HG02588 (cell line): ENCODE measurements around the gene TRMT61A.
"Not testable (repeated sequence)": the region's sequence is repeated elsewhere in the genome, so short reads cannot be mapped to it uniquely, and the experiment has no call there.

Source experiments
- ATAC-seq: cut with Tn5 transposase; IDR thresholded peaks from one replicate; pipeline ENCODE4 v1.9.1; 2021; ENCODE audit warnings: mild to moderate bottlenecking, moderate library complexity; ENCODE audit not compliant: unreplicated experiment

Gene TRMT61A

GRCh38 chr14:103508521-103509329, 20.3 kb upstream of the TRMT61A start:
- ATAC-seq: no peak

DNA sequence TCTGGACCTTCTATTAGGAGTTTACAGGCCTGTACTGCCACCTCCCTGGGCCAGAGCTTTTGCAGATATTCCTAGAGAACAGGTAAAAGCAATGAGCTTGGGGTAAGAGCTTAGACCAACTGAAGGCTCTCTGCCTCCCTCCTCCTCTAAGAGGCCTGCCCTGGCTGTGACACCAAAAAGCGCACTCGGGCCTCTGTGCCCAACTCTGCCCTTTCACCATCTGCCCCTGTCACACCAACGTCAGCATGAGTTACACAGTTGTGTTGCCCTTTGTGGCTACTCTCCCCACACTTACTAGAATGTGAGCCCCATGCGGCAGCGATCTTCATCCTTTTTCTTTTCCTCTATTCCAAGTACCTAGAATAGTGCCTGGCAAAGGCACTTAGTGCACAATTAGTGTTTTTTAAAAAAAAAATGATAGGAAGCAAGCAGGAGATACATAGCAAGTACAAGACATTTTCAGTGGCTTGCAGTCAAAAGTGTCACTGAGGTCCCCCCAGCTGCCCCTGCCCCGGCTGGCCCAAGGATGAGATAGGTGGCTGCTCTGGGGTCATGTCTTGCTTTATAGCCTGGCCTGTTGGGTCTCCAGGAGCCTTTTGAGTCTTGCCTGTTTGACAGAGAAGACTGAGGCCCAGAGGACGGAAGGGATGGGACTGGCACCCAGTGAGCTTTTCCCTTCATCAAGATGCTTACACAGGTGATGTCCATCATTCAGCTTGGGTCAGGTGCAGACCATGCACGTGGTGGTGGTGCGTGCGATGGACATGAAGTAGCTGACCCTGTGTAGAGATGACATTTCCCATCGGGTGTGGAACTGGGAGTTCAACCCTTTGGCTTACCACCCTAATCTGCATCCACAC, 18.9 kb upstream of the TRMT61A start:
- ATAC-seq: no peak

DNA sequence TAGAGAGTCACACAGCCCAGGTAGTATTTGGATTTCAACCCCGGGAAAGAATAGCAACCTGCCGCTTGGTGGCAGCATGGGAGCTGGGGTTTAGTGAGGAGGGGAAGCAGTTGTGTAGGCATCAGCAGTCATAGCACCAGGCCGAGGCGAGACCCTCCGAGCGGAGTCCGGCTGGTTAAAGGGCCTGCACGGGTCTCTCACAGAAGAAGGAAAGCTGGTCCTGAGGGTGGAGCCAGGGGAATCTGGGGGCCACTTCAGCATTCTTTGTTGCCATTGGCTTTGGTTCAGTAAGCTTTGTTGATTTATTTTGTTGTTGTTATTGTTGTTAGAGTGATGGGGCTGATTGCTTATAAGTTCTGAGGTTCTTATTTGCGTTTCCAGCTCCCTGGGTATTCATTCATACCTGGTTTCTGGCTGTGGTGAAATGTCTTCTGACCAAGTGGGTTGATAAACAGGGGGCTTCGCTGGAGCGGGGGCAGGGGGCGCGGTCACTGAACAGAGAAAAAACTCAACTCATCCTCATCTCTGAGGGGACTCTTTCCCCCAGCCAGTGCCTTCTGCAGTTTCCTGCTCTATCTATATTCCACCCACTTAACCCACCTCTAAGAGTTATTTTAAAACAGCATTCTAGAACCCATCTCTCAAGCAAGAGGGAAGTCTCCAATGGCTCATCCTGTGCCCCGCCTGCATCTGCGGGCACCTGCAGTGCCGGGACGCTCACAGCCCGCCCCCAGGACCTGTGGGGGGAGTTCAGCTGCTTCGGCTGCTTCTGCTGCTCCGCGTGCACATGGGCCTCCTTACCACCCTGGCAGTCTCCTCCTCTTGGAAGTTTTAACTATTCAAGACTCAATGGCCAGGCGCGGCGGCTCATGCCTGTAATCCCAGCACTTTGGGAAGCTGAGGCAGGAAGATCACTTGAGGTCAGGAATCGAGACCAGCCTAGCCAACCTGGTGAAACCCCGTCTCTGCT, 18.0 kb upstream of the TRMT61A start:
- ATAC-seq: no peak

GRCh38 chr14:103512180-103512579, 16.8 kb upstream of the TRMT61A start:
- not testable (repeated sequence) for ATAC-seq

- ATAC-seq: no peak
Observed at GRCh38 chr14:103512701-103513611, 16.0 kb upstream of the TRMT61A start.

- no peak for ATAC-seq
Observed at GRCh38 chr14:103514596-103515421, 14.2 kb upstream of the TRMT61A start.

DNA sequence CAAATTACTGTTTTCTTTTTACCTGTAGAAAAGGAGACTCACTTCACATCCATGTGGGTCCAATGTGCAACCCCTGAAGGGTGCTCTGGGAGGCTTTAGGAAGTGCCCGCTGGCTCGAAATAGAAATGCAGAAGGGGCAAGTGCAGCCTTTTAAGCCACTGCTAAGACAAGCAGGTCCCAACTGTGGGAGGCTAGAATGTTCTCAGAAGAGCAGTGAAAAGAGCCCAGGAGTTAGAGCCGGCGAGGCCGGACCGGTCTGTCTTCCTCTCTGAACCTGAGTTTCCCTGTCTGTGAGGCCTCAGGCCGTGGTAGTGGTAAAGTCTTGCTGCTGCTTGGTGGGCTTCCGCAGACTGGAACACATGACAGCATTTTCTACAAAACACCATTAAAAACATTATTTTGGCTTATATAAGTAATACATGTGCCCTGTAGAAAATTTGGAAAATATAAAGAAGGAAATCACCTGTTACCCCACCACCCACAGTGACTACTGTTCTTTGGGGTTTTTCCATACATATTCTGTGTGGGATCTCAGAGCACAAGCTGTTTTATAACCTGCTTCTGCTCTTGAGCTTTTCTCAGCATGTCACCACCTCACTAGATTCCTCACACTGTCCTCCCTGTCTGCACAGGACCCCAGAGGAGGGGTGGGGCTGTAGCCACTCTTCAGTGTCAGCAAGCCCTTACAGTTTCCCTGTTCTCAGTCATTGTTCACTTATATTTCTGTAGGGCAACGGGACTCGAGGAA, 12.4 kb upstream of the TRMT61A start:
- ATAC-seq: no peak

DNA sequence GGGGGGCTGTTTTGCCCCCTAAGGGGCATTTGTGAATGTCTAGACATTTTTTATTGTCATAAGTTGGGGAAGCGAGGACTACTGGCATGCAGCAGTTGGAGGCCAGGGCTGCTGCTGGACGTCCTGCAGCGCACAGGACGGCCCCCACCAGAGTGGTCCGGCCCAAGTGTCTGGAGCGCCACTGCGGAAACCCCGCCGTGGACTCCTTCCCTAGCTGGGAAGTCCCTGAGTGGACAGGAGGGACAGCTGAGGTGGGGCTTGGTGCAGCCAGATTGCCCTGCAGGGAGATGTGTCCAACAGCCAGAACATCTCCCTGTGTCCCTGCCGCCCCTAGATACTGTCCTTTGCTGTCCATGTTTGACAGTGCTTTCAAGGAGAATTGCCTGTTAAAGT, 11.8 kb upstream of the TRMT61A start:
- ATAC-seq: no peak

GRCh38 chr14:103517721-103518421, 11.1 kb upstream of the TRMT61A start:
- no peak for ATAC-seq

DNA sequence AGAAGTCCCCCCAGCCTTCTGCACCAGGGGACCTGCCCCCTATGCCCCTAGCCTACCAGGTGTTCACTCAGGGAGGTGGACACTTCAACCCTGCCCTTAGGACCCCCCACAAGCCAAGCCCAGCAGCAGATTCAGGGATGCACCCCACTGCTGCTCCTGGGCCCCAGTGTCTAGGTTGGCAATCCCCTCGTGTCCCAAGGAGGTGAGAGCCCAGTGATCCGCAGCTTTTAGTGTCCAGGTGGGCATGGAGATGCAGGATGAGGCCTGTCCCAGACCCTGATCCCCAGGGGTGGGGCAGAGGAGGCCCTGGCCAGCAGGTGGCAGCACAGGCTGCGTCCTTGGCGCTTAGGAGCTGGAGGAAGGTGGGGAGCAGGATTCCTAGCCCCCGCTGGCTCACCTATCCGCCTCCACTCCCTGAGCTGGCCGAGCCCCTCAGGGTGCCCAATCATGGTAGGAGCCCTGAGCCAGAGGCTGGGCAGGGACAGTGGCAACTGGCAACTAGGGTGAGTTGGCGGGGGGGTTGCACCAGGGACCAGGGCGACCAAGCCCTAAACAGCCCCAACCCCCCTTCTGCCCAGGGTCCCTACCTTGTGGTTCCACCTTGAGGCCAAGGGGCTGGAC, 10.5 kb upstream of the TRMT61A start:
- ATAC-seq: no peak

DNA sequence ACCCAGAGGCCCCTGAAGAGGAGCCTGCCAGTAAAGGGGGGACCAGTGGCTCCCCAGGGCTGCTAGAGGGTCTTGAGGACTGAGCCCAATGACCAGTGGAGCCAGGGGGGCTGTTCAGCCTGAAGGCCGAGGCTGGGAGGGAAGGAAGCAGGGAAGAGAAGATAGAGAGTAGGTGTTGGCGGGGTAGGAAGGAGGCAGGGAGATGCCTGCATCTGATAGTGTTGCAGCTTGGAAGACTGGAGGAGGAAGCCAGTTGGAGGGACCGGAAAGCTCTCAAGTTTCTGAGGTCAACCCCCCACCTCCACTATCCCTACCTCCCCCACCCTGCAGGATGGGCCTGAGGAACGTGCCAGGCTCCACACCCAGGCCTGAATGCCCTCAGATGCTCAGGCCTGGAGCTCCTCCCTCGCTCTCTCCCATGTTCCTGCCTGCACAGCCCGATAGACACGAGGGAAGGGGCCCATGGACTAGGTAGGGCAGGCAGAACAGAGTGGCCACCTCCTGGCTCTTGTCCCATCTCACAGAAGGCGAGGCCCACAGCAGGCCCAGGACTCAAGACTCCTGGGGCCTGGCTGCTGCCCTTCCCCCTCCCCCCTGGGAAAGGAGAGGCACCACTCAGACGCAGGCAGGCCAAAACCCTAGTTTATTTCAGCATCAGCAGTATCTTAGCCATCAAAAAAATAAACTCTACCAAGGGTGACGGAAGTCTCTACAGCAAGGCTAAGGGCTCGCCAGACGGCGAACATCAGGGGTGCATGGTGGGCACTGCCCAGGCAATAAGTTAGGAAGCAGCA, 9.8 kb upstream of the TRMT61A start:
- ATAC-seq: no peak

- no peak for ATAC-seq
Observed at GRCh38 chr14:103519837-103520212, 9.2 kb upstream of the TRMT61A start.

DNA sequence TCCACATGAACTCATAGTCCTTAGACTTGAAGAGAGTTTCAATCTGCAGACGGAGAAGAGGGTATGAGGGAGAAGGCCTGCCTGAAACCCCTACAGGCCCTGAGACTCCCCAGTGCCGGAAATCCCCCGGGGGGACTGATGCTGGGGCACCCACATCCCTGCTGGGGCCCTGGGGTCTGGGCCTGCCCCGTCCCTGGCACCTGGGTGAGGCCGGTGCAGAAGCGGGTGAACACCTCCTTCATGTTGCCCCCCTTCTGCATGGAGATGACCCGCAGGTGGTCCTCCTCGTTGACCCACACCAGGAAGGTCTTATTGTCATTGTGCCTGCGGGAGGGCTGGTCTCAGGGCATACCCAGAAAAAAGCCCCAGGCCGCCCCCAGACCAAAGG, 8.7 kb upstream of the TRMT61A start:
- no peak for ATAC-seq

DNA sequence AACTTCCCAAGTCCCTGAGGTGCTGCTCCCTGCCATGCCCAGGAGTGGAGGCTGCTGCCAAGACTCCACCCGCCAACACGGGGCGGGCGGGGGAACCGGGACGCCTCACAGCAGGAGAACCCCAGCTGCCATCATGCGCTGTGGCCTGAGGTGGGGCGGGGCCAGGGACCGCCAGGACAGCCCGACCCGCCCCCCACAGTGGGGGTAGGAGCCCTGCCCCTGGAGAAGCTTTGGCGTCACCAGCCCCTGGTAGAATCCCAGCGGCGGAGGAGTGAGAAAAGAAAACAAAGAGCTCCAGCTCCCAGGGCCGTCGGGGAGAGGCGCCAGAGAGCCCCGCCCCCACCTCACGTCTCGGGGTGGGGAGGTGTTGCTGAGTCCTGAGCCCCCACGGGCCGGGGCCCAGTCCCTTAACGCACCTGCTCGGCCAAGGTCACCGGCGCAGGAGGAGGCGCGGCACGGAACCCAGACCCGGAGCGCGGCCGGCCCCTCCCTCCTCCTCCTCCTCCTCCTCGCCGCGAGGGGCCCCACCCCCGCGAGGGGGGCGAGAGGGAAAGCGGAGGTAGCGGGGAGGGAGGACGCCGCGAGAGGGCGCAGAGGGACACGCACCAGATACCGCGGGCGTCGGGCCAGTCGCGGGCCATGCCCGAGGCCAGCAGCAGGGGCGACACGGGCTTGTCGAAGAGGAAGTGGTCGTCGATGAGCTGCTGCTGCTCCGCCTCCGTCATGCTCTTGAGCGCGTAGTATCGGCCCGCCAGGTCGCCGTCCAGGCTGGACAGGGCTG, 8.1 kb upstream of the TRMT61A start:
- ATAC-seq: no peak

- ATAC-seq: no peak
Observed at GRCh38 chr14:103521438-103521950, 7.5 kb upstream of the TRMT61A start.
